Measurements from ENCODE around the gene GRK3.

The GRK3 gene

DNA sequence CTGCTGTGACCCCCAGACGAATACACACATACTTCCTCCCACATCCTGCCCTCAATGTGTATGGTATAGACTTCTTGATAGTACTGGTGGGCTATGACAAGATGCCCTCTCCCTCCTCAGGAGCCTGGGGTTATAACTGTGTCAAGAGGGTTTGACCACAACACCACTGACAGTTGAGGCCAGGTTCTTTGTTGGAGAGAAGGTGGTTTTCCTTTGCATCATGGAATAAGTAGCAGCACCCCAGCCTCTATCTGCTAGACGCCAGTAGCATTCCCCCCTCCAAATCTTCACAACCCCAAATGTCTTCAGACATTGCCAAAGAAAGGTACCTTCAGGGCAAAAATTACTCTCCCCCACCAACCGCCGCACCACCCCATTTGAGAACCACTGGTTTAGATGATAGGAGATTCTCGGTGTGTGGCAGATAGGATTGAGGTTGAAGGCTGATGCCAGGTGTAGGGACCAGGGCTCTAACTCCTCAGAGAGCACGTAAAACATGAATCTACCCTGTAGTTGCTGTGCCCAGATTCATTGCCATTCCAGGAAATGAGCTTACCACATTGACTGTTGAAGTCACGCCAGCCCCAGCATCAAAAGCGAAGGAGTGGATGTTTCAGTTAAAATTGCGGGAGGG, 172.0 kb downstream of the GRK3 start:
- no peak for DNase-seq (ENCODE audit: low spot score)

DNA sequence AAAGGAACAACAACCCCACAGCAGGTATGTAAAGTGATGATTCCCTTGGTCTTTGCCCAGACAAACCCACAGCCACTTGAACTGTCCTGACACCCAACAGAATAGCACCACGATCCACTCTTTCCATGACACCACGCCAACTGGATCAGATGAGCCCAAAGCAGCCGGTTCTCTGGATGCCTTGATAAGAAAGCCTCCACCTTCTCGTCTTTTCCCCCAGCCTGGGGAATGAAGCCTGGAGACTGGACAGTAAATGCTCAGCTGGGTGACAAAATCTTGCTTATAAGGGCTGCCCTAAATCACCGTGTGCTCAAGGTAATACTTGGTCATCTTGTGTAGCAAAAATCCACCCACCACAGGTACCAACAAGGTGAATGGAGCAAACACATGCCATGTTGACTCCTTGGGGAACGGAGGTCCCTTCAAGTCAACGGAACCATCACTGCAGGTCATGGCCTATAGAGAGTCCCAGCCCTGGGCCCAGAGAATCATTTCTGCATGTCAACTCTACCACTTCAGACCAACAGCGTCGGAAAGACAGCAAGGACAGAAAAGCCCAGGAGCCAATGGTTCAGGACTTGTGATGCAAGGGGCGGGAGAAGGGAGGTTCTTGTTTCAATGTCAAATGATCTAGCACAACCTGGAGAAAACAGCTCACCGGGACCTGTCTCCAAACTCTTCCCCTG, 175.3 kb downstream of the GRK3 start:
- no peak for DNase-seq (ENCODE audit: low spot score)

GRCh38 chr22:25741692-25742626, 177.5 kb downstream of the GRK3 start, which contains the start of gene MYO18B:
TSS of gene MYO18B (plus strand) at chr22:25742188. CDS start at chr22:25761093, 18,905 bp downstream.
- no peak for DNase-seq (ENCODE audit: low spot score)

DNA sequence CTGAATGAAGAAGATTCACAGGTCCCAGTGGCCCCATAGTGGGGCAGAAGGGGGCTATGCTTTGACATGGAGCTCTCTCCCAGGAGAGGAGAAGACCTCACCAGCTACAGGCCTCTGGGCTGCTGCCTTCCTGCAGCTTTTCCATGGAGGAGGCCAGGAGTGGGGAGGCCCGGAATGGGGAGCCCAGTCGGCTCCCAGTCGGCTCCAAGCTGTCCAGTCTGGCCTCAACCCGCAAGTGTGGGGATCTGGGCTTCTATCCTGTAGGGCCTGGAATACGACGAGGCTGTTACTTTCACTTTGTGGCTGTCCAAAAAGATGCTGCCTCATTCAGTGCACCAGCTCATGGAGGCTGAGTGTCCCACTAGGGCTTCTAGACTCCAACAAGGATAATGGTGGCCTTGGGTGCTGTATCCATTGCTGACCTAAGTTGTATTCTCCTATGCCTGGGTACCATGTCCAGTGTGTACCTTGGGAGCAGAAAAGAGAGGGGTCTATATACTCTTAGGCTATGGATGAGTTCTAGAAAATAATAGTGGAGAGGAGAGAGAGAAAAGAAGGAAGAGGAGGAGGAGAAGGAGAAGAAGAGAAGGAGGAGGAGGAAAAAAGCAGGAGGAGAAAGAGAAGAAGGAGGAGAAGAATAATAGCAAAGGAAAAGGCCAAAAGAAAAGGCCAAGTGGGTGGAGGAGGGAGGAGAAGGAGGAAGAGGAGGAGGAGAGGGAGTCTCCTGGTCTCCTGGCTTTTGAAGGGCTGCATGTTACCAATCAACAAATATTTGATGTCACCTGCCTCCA, 178.6 kb downstream of the GRK3 start:
- no peak for DNase-seq (ENCODE audit: low spot score)

DNA sequence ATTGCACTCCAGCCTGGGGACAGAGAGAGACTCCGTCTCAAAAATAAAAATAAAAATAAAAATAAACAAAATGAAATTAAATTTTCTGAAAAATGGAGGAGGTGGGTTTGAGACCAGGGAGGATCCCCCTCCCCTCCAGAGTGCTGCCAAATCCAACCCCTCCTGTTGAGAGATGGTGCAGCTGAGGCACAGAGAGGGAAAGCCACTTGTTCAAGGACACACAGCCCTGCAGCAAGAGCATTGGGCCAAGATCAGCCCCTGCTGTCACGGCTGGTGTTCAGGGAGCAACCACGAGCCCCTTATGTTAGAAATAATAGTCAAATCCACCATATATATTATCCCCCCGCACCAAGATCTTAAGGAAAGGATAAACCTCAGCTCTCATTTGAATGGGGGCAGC, 180.2 kb downstream of the GRK3 start:
- no peak for DNase-seq (ENCODE audit: low spot score)

- no peak for DNase-seq (ENCODE audit: low spot score)
Observed at GRCh38 chr22:25745341-25746011, 181.0 kb downstream of the GRK3 start.

DNA sequence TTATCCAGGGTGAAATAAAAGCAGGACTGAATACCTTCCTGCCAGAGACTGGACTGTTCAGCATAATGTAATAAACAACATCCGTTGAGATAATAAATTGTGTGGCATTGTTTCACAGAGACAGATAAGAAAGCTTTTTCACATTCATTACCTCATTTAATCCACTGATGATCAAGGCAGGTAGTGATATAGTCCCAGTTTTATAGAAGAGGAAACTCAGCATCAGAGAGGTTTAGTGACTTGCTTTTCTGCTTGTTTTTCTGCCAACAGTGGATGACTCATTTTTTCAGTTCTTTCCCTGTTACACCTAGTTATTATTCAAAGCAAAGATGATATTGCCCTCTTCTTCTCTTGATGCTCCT, 181.5 kb downstream of the GRK3 start:
- DNase-seq (ENCODE audit: low spot score) = no peak

- DNase-seq (ENCODE audit: low spot score) = no peak
Observed at GRCh38 chr22:25747245-25747944, 182.9 kb downstream of the GRK3 start.

DNA sequence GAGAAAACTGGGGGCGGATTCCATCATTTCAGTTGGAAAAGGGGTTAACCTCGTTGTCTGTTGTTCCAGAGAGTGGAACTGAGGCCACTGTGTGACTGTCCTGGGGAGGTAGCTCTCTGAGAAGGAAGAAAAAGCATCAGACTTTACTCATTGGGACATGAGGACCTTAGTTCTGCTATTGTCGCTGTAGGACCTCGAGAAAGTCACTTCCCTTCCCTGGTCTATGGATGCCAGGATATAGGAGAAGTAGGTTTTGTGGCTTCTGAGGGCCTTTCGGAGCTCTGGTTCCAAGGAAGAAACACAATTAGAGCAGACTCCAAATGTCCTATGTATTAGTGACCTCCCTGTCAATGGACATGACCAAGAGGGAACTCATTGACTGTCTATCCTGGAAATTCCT, 183.7 kb downstream of the GRK3 start:
- no peak for DNase-seq (ENCODE audit: low spot score)

- DNase-seq (ENCODE audit: low spot score) = no peak
Observed at GRCh38 chr22:25748704-25749103, 184.2 kb downstream of the GRK3 start.

DNA sequence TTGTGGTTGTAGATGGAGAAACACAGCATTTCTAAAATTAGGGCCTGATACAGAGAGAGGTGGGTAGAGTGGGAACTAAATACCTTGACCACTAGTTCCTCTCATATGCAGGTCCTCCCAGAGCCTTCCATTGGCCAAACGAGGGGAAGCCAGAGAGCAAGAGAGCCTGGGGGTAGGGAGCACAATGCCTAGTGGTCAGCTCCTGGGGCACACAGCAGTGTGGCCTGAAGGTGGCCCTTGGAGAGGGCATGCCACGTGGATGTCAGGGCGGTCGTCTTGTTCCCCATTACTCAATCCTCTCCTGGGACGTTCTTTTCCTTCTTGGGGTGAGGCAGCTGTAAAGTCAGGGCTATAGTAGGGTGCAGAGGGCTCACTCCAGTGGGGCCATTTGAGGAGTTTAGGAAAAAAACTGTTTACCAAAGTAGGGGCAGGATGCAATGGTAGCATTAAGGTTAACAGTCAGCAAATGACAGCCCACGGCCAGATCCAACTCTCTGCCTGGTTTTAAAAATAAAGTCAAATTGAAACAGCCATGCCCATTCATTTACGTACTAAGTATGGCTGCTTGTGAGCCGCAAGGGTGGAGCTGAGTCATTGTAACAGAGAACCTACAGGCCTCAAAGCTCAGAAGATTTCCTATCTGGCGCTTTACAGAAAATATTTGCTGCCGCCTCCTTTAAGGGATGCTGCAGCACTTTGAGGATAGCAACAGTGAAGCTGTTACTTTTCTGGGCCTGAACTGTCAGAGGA, 185.1 kb downstream of the GRK3 start:
- no peak for DNase-seq (ENCODE audit: low spot score)

DNA sequence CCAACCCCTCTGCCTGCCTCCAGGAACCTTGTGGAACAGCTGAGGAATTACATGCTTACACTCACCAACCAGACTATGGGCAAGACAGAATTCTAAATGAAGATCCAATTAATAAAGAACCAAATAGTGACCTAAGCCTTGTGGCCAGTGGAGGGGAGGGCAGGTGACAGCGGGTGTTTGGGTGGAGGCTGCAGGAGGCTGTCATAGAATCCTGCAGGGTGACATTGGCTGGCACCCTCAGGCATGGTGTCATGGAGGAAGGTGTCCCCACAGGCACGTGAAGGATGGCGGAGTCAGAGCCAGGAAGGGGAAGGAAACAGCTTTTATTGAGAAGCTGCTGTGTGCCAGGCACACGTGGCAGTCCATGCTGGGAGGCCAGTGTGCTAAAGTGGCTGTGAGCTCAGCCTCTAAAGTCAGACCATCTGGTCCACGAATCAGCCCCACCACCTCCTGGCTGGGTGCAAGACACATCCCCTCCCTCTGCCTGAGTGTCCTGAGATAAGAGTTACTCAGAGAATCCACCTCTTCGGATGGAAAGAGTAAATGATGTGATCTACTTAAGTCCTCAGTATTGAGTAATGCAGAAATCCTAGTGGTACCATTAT, 186.2 kb downstream of the GRK3 start:
- DNase-seq (ENCODE audit: low spot score) = no peak

DNA sequence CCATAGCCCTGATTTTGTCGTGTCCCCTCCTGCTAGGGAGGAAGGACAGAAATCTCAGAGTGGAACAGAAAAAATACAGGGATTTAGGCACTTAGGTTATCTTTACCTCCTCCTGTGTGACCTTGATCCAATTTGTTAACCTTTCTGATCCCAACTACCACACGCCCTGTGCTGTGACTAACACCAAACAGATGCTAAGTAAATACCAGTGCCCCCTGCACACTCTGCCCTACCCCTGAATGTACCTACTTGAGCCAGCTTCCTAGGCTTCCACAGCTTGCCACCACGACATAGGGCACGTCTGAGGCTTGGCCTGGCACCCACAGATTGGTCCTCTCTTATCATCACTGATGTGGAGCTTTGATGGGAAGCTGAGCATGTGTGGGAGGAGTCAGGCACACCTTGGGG, 186.7 kb downstream of the GRK3 start:
- no peak for DNase-seq (ENCODE audit: low spot score)

- no peak for DNase-seq (ENCODE audit: low spot score)
Observed at GRCh38 chr22:25752615-25753214, 188.2 kb downstream of the GRK3 start.

DNA sequence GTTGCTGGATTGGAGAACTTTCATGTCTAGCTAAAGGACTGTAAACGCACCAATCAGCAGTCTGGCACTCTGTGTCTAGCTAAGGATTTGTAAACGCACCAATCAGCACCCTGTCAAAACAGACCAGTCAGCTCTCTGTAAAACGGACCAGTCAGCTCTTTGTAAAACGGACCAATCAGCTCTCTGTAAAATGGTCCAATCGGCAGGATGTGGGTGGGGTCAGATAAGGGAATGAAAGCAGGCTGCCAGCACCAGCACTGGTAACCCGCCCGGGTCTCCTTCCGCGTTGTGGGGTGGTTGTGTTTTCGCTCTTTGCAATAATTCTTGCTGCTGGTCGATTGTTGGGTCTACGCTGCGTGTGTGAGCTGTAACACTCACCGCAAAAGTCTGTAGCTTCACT, 188.8 kb downstream of the GRK3 start:
- no peak for DNase-seq (ENCODE audit: low spot score)

DNA sequence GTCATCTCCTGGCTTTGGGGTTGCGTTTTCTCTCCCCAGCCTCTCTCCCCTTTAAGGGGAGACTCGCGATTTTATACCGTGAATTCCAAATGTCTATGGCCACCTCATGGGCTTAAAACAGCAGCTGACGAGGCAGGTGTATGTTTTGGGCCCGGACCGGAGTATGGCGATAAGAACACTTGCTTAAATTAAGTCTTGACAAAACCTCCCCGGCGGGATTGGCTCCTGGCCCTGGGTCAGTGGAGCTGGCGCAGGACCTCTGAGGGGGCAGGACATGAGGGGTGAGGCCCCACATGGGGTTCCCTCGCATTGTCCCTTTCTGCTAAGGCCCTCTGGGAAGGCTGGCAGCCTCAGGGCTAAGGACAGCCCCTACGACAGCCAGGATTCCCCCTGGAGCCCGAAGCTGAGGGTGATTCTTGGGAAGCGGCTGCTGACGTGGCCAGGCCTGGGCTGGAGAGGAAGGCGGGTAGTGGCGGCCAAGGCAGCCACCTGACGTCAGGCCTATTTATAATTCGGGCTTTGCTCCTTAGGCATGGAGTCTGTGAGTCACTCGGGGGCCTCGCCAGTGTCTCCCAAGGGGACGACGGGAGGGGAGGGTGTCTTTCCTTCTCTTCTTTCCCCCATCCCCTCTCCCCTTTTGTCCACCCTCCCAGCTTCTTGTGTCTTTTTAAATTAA, 190.2 kb downstream of the GRK3 start:
- no peak for DNase-seq (ENCODE audit: low spot score)

DNA sequence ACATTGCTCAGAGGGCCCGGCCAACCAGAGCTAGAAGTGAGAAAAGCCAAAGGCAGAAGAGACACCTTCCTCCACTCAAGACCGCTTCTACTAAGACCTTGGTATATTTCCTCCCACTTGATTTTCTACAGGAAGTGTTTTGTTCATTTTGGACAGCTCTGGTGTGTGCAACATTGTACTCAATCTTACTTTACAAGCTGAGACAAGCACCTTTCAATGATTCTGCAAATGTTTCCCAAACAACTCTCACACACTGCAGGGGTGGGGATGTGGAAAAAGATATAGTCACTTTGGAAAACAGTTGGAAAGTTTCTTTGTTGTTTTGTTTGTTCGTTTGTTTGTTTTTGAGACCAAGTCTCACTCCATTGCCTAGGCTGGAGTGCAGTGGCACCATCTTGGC, 193.2 kb downstream of the GRK3 start:
- no peak for DNase-seq (ENCODE audit: low spot score)

- no peak for DNase-seq (ENCODE audit: low spot score)
Observed at GRCh38 chr22:25758316-25758715, 193.8 kb downstream of the GRK3 start.

- DNase-seq (ENCODE audit: low spot score) = no peak
Observed at GRCh38 chr22:25759825-25760231, 195.4 kb downstream of the GRK3 start.

Data from CD4-positive, alpha-beta T cell treated with Interleukin-15 for 4 hours (primary cell).